ENCODE measurements around the gene LAYN.

The LAYN gene, protein sequence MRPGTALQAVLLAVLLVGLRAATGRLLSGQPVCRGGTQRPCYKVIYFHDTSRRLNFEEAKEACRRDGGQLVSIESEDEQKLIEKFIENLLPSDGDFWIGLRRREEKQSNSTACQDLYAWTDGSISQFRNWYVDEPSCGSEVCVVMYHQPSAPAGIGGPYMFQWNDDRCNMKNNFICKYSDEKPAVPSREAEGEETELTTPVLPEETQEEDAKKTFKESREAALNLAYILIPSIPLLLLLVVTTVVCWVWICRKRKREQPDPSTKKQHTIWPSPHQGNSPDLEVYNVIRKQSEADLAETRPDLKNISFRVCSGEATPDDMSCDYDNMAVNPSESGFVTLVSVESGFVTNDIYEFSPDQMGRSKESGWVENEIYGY

DNA sequence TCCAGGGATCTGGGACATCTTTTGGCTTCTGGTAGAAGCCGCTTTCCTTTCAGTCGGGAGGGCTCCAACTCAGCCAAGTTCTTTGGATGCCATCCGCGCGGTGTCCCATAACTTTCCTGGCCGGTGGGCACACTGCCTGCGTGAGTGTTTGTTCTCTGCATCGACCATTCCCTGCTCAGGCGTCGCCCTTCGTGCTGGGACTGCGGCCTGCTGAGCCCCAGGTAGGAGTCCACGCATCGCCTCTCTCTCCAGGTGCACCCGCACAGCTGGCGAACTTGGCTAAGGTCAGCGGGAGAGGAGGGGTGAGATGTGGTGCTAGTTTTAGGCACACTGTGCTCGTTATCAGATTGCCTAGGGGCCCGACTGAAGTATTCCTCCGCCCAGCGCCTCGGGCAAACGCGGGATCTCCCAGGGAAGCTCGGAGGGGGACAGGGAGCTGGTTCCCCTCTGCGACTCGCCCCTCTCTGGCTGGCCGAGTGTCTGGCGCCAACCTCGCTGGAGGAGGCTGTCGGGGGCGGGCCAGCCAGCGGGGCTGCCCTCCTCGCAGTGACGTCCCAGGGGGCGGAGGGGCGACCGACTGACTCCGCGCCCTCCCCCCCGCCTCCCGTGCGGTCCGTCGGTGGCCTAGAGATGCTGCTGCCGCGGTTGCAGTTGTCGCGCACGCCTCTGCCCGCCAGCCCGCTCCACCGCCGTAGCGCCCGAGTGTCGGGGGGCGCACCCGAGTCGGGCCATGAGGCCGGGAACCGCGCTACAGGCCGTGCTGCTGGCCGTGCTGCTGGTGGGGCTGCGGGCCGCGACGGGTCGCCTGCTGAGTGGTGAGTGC lies at the start of gene LAYN:
LAYN (plus strand) TSS at position 607 of the 823 bp plus-strand sequence; CDS start at position 731, 124 bp downstream.
- DNase-seq (ENCODE audit: low read depth), result peak; percentile 39

- DNase-seq (ENCODE audit: low read depth), result no peak
Measured at GRCh38 chr11:111494040-111494439, 46.5 kb upstream of the LAYN start.

GRCh38 chr11:111499483-111499882 lies 41.0 kb upstream of the LAYN start:
- no peak for DNase-seq (ENCODE audit: low read depth)

- DNase-seq (ENCODE audit: low read depth), result no peak
Measured at GRCh38 chr11:111500481-111500880, 40.0 kb upstream of the LAYN start.

GRCh38 chr11:111502611-111503010 lies 37.9 kb upstream of the LAYN start:
- no peak for DNase-seq (ENCODE audit: low read depth)

DNA sequence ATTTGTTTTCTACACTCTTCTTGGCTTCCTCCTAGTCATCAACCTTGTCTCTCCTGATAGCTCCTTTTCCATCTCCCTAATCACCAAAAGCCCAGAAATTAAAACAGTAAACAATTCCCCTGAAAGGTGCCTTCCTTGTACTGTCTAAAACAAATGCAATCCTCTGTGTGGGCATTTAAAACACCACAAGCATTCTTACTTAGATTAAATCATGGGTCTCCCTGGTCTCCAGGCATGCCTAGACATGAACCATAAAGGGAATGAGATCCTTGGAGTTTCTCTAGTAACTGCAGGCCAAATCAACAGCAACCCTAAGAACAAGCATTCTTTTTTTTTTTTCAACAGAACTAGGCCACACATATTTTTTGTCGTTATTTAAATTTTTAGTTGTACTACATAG lies 30.2 kb upstream of the LAYN start:
- no peak for DNase-seq (ENCODE audit: low read depth)

DNA sequence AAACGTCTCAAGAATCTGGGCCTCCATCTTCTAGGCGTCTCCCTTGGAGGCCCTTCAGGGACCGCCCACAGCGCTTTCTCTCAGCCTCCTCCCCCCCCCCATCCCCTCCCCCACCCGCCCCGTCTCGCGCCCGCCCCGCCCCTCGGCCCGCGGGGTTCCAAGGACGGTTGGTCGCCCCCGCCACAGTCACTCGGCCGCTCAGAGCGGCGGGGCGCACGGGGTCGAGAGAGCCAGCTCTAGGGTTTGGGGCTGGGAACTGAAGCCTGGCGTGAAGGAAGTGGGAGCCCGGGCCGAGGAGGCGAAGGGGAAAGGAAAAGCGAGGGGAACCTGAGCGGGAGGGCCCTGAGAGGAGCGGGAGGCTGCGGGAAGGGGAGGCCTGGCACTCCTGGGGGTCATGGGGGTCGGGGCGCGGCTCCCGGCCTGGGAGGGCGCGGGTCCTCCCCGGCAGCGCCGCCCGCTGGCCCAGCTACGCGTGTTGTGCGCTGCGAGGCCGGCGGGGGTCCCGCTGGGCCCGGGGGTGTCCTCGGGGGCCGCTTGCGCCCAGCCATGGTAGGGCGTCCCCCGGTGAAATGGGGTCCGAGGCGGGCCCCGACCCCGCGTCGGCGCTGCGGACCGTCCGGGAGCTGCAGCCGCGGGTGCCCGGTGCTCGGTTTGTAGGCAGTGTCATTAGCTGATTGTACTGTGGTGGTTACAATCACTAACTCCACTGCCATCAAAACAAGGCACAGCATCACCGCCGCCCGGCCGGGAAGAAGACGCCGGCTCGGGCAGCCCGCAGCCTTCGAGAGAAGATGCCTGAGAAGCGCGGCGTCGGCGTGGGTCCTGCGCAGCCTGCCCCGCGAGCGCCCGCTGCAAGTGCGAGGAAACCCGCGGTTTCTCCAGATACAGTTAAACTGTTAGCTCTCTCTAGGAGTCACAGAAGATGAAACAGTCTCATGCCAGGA lies 28.0 kb upstream of the LAYN start, which contains the start of gene BTG4:
BTG4 (minus strand) TSS at position 91 of the 944 bp plus-strand sequence. CDS start 13,610 bp downstream, outside the sequence.
- no peak for DNase-seq (ENCODE audit: low read depth)

DNA sequence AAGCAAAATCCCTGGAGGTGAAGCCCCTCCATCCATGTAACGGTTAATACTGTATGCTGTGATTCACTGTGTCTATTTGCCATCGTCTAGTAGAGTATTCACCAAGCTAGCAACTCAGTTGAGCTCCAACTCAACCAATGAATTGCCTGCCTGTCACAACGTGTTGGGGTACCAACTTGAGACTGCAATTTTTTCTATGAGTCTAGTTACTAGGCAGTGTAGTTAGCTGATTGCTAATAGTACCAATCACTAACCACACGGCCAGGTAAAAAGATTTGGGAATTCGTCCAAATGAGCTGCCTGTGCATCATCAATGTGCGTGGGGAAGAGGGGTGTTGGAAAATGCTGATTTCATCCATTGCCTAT lies 27.3 kb upstream of the LAYN start:
- no peak for DNase-seq (ENCODE audit: low read depth)

- no peak for DNase-seq (ENCODE audit: low read depth)
Measured at GRCh38 chr11:111514216-111515031, 26.1 kb upstream of the LAYN start, which contains the start of gene HOATZ. Gene HOATZ (plus strand): TSS chr11:111514778. CDS start chr11:111514785, 7 bp downstream.

GRCh38 chr11:111515591-111515990 lies 24.9 kb upstream of the LAYN start:
- DNase-seq (ENCODE audit: low read depth), result no peak

DNA sequence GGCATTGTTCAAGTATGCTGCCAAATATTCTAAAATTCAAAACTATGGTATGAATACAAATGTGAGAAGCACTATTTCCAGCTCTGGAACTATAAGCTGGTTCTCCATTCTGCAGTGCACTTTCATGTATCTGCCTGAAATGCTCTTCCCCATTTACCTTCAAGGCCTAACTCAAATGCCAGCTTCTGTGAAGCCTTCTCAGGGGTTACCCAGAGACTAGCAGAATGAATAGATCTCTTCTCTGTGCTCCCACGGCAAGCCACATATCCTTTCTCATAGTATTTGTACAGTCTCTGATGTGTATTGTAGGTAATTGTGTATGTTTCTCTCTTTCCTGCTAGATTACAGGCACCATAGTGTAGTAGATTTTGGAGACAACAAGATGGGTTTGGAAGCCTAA lies 21.9 kb upstream of the LAYN start:
- DNase-seq (ENCODE audit: low read depth), result no peak

- DNase-seq (ENCODE audit: low read depth), result no peak
Measured at GRCh38 chr11:111520560-111520959, 20.0 kb upstream of the LAYN start.

- DNase-seq (ENCODE audit: low read depth), result no peak
Measured at GRCh38 chr11:111521135-111521534, 19.4 kb upstream of the LAYN start.

- DNase-seq (ENCODE audit: low read depth), result no peak
Measured at GRCh38 chr11:111522426-111522825, 18.1 kb upstream of the LAYN start.

DNA sequence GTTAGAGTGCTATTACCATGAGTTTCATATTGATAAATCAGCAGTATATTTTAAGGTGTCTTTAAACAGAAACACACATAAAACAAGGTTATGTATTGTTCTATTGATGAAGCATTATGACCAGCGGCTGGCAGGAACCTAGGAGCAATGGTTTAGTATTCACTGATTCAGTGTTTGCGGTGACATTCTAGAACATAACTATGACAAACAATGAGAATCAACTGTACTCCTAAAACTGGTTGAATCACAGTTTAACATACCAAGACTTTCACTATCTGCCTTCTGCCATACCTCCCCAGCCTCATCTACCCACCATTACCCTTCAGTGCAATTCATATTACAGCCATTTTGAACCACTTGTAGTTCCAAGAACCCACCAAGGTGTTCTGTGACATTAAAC lies 17.2 kb upstream of the LAYN start:
- DNase-seq (ENCODE audit: low read depth), result no peak

DNA sequence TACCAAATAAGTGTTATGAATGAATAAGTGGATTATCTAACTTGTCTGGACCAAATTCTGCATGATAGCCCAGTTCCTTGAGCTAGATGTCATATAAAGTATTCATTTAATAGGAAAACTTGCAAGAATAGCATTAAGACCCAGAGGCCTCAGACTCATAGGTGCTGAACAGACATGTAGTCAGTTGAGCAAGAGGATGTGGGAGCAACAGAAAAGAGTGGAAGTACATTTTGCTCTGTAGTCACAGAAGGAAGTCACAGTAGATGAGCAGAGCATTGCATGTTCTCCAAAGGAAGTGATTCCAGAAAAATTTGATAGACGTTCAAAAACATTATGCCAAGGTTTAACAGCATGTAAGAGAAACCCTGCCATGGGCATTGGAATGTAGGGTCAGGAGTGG lies 16.5 kb upstream of the LAYN start:
- no peak for DNase-seq (ENCODE audit: low read depth)

- DNase-seq (ENCODE audit: low read depth), result no peak
Measured at GRCh38 chr11:111525456-111525855, 15.1 kb upstream of the LAYN start.

DNA sequence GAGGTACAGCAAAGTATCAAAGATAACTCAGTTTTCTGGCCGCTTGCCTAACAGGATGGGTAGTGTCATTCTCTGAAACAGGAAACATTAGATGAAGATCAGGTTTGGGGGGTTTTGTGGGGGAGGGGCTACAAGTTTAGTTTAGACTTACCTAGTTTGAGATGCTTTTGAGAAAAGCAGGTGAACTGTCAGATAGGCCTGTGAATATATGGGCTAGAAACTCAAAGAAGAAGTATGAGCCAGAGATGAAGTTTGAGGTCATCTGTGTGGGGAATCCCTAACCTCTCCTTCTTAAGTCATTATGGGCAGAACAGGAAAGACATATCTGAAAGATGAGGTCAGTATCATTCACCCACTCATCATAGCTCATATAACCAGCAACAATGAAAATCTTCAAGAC lies 14.0 kb upstream of the LAYN start:
- DNase-seq (ENCODE audit: low read depth), result no peak

DNA sequence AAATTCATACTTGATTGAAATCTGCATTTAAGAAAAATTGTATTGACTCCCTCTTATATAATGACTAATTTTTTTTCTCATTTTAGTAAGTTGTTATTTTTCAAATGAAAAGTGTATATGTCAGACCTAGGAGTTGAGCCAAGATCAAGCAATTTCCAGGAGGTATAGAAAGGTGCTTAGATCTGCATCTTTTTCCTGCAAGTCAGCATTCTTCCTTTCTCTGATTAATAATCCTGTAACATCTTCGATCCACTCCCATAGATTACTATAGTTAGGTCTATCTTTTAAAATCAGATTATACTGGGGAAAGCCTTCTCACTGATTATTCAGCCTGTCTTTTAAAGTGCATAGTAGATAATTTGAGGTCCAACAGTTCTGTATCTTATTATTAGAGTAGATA lies 13.2 kb upstream of the LAYN start:
- DNase-seq (ENCODE audit: low read depth), result no peak

GRCh38 chr11:111528557-111528956 lies 12.0 kb upstream of the LAYN start:
- DNase-seq (ENCODE audit: low read depth), result no peak

DNA sequence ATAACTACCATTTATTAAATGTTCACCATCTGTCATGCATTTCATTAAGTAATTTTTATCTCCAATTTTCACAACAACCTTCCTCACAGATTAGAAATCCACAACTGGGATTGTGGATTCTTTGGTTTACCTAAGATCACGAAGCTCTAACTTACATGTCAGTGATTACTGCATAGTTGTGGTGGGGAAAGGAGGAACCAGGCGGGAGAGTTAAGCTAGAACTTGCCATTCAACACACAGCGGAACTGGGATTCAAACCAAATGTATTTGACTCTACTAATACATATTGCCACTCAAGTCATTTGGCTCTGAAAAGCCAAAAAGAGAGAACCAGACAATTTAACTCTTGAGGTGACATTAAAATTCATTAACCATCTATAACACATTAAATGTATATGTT lies 10.4 kb upstream of the LAYN start:
- DNase-seq (ENCODE audit: low read depth), result no peak
